Fibroblast of lung (primary cell): Measurements from ENCODE around the gene GNG13. TPM values are rescaled to one million over a fixed set of nuclear protein-coding genes. Genes with fewer than 3 reads are reported as not detected.

ENCODE experiments used
- DNase-seq, 2 donors: peaks; one replicate each; pipeline versions ENCODE4 v3.0.0 to v3.0.0-alpha.2; 2010; ENCODE audit warnings: low read depth in 2 of 2
- H2AFZ ChIP-seq: 2 replicates; pipeline ENCODE4 v1.5.1; 2012; ENCODE audit warnings: low read length, control low read depth, inconsistent platforms
- H3K27ac ChIP-seq: 2 replicates; pipeline ENCODE4 v1.5.1; 2011; ENCODE audit warnings: low read length, control low read depth; ENCODE audit not compliant: insufficient read depth
- H3K27me3 ChIP-seq: 2 replicates; pipeline ENCODE4 v1.5.1; 2011; ENCODE audit warnings: mild to moderate bottlenecking, low read length; ENCODE audit not compliant: control insufficient read depth, insufficient read depth
- H3K36me3 ChIP-seq: 2 replicates; pipeline ENCODE4 v1.5.1; 2011; ENCODE audit warnings: low read length; ENCODE audit not compliant: control insufficient read depth, insufficient read depth
- H3K4me1 ChIP-seq: 2 replicates; pipeline ENCODE4 v1.5.1; 2011; ENCODE audit warnings: low read length; ENCODE audit not compliant: control insufficient read depth, insufficient read depth; ENCODE audit errors: extremely low read depth
- H3K4me2 ChIP-seq: 2 replicates; pipeline ENCODE4 v1.5.1; 2011; ENCODE audit warnings: low read length, control low read depth; ENCODE audit not compliant: insufficient read depth; ENCODE audit errors: extremely low read depth
- H3K4me3 ChIP-seq, 4 experiments: fragments of 200-600 bp in 1 of 4; sonication (generic) in 1 of 4; replicated peaks in 1 of 4; 2 replicates each; pipeline ENCODE4 v1.5.1; 2011 to 2016; ENCODE audit warnings: low read length in 4 of 4, low read depth in 3 of 4, mild to moderate bottlenecking in 3 of 4, control low read depth in 2 of 4, inconsistent platforms in 1 of 4, mixed read lengths in 1 of 4; ENCODE audit not compliant: insufficient read depth in 1 of 4; ENCODE audit errors: control extremely low read depth in 1 of 4
- H3K79me2 ChIP-seq: 2 replicates; pipeline ENCODE4 v1.5.1; 2012; ENCODE audit warnings: mild to moderate bottlenecking, low read length, inconsistent platforms; ENCODE audit not compliant: control insufficient read depth, insufficient read depth
- H3K9ac ChIP-seq: 2 replicates; pipeline ENCODE4 v1.5.1; 2011; ENCODE audit warnings: mild to moderate bottlenecking, low read length, control low read depth; ENCODE audit not compliant: insufficient read depth
- H3K9me3 ChIP-seq: 2 replicates; pipeline ENCODE4 v1.5.1; 2012; ENCODE audit warnings: low read depth, low read length; ENCODE audit not compliant: control insufficient read depth, insufficient read depth
- H4K20me1 ChIP-seq: 2 replicates; pipeline ENCODE4 v1.5.1; 2011; ENCODE audit warnings: low read length; ENCODE audit not compliant: control insufficient read depth, insufficient read depth; ENCODE audit errors: extremely low read depth
- CTCF ChIP-seq, 2 donors: IDR thresholded peaks in 1 of 2; conservative IDR thresholded peaks in 1 of 2; 1 replicate in 1 of 2; 2 replicates in 1 of 2; pipeline ENCODE4 v1.5.1; 2011 to 2012; ENCODE audit warnings: low read length in 2 of 2, control low read depth in 1 of 2, inconsistent platforms in 1 of 2, low read depth in 1 of 2, mild to moderate bottlenecking in 1 of 2
- EZH2 ChIP-seq: IDR thresholded peaks from 2 replicates; pipeline ENCODE4 v1.5.1; 2012; ENCODE audit warnings: low read length, control low read depth, mild to moderate bottlenecking; ENCODE audit errors: missing control alignments
- polyA plus RNA-seq, 2 donors: library from polyadenylated mRNA; depleted of rRNA in 1 of 2; stranded (reverse) in 1 of 2; unstranded in 1 of 2; fragments of >200 nt; gene quantifications; 2 replicates each; pipeline ENCODE4 v1.2.1, GENCODE V29; 2011 to 2012; ENCODE audit warnings: missing spikeins in 1 of 2
- total RNA-seq: library from RNA; depleted of rRNA; stranded (reverse); fragments of >200 nt; gene quantifications from 2 replicates; pipeline ENCODE4 v1.2.1, GENCODE V29; 2014

Gene GNG13
- total and polyA plus RNA-seq, 2 donors (not counting 1 experiment from before 2014, with no cell fraction given): not detected

- no peak overlapping the region for H3K27ac ChIP-seq
- no peak overlapping the region for H3K9ac ChIP-seq
- DNase-seq: peak in 1 of 2 donors; percentile 7
- no peaks in the 10 kb centered on the region for H4K20me1 ChIP-seq
- TF ChIP-seq CTCF (conservative IDR thresholded peaks at IDR 0.05 in 1 of 2, IDR thresholded peaks at IDR 0.05 in 1 of 2; ENCODE audit: low read depth in 1 of 2, low read length in 2 of 2) (no peak), EZH2 (no peak)
- H3K4me1 ChIP-seq: no peaks in the 10 kb centered on the region
- no peak overlapping the region for H2AFZ ChIP-seq
- H3K4me3 ChIP-seq: no peak overlapping the region
- H3K9me3 ChIP-seq: no peaks in the 10 kb centered on the region
- no peaks in the 10 kb centered on the region for H3K79me2 ChIP-seq
- no peak overlapping the region for H3K4me2 ChIP-seq
- no peaks in the 10 kb centered on the region for H3K36me3 ChIP-seq
- no peaks in the 10 kb centered on the region for H3K27me3 ChIP-seq
Measured at GRCh38 chr16:842061-842476, 41.5 kb upstream of the GNG13 start.

GRCh38 chr16:841455-842060 lies 41.0 kb upstream of the GNG13 start:
- no peak overlapping the region for H3K9ac ChIP-seq
- no peak overlapping the region for H3K27ac ChIP-seq
- no peaks in the 10 kb centered on the region for H3K27me3 ChIP-seq
- H4K20me1 ChIP-seq: no peaks in the 10 kb centered on the region
- H3K79me2 ChIP-seq: no peaks in the 10 kb centered on the region
- H2AFZ ChIP-seq: no peak overlapping the region
- no peaks in the 10 kb centered on the region for H3K36me3 ChIP-seq
- H3K4me2 ChIP-seq: no peak overlapping the region
- no peak for DNase-seq
- H3K4me1 ChIP-seq: no peaks in the 10 kb centered on the region
- no peak overlapping the region for H3K4me3 ChIP-seq
- TF ChIP-seq EZH2 (no peak), CTCF (conservative IDR thresholded peaks at IDR 0.05 in 1 of 2, IDR thresholded peaks at IDR 0.05 in 1 of 2; ENCODE audit: low read depth in 1 of 2, low read length in 2 of 2) (no peak)
- no peaks in the 10 kb centered on the region for H3K9me3 ChIP-seq

GRCh38 chr16:840561-841454 lies 40.3 kb upstream of the GNG13 start:
- TF ChIP-seq EZH2: no peak
- TF ChIP-seq CTCF (conservative IDR thresholded peaks at IDR 0.05 in 1 of 2, IDR thresholded peaks at IDR 0.05 in 1 of 2; ENCODE audit: low read depth in 1 of 2, low read length in 2 of 2): no peak
- H3K79me2 ChIP-seq: no peaks in the 10 kb centered on the region
- no peaks in the 10 kb centered on the region for H3K27me3 ChIP-seq
- H3K4me3 ChIP-seq: no peak overlapping the region
- no peak overlapping the region for H3K9ac ChIP-seq
- no peak overlapping the region for H2AFZ ChIP-seq
- H3K4me2 ChIP-seq: no peak overlapping the region
- no peaks in the 10 kb centered on the region for H3K36me3 ChIP-seq
- no peak for DNase-seq
- H3K4me1 ChIP-seq: no peaks in the 10 kb centered on the region
- no peaks in the 10 kb centered on the region for H4K20me1 ChIP-seq
- H3K27ac ChIP-seq: no peak overlapping the region
- H3K9me3 ChIP-seq: no peaks in the 10 kb centered on the region
